Dedifferentiated amniotic fluid mesenchymal stem cell (primary cell): ENCODE data around the gene RFT1.
A peak's percentile ranks its signal among the peaks of the same experiment; 100 is the strongest.

Experiments used
- DNase-seq: peaks from one replicate; pipeline ENCODE4 v3.0.0-alpha.2; 2016; ENCODE audit errors: extremely low spot score

RFT1 gene

DNA sequence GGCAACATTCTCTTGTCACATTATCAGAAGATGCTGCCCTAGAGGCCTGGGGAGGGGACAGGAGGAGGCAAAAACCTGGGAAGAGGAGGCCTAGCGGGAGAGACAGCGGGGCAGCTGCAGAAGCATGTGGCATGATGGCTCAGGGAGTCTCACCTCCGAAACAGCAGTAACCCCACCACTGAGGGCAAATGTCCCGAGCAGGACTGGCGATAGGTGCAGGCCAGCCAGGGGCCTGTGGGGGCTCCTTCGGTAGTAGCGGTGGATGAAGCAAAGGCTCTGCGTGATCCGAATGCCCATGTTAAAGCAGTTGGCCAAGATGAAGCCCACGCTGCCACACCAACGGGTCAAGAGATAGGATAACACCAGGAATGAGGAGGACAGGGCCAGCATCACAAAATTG lies 38.0 kb downstream of the RFT1 start:
- no peak for DNase-seq

DNA sequence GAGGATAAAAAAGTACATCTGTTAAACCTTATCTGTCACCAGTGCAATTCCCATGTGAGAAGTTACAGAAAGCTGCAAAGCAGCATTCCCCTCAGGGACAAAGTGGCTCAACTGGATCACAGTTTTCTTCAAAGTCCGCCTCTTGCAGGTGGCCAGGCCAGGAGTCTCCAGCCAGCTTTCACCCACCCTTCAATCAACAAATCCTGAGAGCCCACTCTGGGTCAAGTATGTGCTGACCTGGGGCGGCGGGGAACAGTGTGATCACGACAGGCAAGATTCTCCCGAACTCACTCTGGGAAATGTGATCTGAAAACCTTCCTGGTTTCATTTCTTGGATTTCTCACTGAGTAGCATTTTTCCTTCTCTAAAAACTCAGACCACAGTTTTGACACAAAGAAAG lies 39.2 kb downstream of the RFT1 start:
- DNase-seq, result no peak

DNA sequence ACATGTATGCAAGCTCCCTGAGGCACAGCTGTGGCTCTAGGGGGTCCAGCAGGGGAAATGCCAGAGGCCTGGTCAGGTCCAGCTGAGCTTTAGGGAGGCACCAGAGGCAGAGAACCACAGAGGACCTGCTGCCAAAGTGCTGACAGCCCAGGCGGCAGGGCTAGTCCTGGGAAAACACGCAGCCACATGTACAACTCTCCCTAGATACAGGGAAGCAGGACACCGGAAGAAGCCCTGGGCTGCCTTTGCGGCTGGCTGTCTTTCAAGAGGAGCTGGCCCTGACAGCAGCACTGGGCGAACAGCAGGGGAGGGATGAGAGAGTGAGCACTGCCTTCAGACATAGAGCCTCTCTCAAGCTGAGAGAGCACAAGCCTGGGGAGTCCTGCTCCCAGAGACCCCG lies 40.7 kb downstream of the RFT1 start:
- no peak for DNase-seq

DNA sequence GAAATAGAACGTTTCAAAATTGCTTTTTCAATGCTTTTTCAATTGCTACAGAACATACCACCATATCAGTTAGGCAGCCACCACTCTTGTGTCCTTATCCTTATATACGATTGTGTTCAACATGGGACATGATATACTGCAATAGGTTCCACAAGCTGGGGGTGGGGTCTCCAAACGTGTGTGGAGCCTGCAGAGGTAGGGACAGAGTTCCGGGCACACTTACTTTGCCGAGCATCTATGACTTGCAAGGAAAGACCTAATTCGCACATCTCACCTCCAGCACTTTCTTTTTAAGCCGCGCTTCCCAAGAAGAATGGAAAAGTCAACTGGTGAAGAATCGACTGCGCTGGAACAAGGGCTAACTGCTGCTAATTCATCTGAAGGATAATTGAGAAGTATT lies 44.8 kb downstream of the RFT1 start:
- DNase-seq, result no peak

DNA sequence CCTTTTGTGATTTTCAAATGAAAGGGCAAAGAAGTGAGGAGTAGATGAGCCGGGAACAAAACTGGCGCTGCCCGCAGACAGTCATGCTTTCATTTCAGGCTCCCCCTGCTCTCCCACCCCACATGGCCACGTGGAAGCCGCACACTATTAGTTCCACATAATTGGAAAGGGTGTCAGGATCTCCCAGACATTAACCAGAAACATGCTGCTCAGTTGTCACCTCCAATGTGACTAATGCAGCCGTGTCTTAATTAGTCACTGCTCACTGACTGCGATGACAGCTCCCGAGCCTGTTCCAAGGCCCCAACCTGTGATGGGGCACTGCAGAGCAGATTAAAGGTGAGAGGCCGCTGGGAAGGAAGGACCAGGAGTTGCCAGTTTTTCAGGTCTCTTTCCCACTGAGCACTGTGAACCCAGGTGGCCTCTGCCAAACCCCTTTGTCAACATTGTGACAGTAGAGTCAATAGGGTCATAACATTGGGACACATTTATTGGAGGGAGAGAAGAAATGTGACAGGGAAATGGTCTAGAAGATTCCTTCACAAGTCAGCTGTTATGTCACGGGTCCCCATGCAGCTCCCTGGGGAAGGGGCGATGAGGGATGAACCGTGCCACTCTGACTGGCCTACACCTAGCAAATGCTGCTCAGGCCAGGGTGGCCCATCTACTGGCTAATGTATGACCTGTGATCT lies 45.8 kb downstream of the RFT1 start:
- DNase-seq, result no peak

DNA sequence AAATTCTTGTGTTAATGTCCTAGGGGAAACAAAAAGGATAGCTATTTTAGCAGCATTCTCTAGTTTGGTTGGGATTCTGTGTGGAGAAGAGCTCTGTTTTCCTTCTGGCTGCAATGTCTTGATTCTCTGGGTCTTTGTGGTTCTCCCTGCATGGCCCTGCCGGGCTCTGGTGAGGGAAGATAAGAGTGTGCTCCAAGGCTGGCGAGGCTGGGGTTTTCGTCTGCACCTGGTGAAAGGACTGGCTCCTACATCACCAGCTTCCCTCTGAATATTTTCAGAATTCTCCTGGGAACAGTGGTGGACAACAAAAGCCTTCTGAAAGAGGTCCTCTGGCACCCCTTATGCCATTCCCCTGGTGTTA lies 46.3 kb downstream of the RFT1 start:
- DNase-seq, result no peak

DNA sequence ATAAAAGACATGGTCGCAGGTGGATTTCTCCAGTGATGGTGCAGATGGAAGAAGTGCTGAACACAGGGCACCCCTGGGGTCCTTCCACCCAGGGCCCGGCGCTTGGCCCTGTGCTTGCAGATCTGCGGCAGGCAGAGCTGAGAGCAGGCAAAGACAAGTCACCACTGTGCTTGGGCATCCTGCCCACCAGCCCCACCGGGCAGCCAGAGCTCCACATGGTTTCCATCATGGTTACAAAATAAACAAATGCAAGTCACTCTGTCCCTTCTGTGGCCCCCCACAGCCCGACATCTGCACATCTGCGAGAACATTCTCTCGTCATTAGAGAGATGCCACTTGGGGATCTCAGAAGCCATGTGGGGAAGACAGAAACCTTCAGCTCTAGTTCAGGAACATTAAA lies 46.7 kb downstream of the RFT1 start:
- DNase-seq, result peak; percentile 22

DNA sequence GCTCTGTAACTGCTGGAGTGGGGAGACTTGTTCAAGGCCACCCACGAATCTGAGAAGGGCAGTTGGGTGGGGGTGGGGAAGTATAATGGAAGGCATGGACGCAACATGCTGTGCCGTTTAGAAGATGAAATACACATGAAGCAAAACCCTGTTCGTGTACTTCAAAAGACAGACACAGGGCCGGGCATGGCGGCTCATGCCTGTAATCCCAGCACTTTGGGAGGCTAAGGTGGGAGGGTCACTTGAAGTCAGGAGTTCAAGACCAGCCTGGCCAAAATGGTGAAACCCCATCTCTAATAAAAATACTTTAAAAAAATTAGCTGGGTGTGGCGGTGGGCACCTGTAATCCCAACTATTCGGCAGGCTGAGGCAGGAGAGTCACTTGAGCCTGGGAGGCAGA lies 47.5 kb downstream of the RFT1 start:
- DNase-seq, result no peak

DNA sequence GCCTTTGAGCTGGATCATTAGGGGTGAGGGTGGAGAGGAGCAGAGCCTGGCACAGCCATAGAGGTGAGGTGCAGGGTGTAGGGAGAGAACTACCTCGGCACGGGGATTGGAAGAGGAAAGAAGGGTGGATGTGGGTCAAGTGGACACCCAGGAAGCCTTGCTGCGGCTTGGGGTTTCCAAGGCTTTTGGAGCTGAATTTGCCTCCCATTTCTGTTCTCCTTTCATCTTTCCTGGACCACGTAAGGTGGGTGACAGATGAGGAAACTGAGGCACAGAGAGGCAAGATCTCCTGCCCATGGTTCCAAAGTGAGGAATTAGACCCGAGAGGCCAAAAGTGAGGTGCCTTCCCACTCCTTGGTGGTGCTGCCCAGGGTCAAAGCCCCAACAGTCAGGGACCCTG lies 48.9 kb downstream of the RFT1 start:
- DNase-seq, result no peak

DNA sequence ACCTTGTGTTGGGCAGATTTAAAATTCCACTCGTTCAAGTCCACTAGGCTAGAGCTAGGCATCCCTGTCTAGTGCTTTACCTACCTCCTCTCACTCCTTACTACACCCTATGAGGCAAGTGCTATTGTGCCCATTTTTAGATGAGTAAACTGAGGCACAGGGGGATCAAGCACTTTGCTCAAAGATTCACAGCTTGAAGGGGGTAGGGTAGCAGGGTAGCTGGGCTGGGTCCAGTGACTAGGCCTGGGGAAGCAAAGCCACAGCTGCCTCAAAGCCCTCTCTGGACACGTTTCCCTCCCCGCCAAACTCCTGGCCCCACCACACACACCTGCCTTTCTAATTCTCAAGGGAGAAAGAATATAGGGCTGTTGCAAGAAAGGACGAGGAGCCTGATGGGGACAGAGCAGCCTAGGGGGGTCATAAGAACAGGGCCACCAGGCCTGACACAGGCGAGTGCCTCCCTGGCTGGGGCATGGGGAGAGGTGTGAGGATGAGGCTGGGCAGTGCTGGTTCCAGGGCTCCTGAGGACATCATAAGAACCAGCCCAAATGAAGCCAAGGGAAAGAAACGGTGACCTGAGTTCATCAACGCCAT lies 49.5 kb downstream of the RFT1 start:
- DNase-seq, result no peak

DNA sequence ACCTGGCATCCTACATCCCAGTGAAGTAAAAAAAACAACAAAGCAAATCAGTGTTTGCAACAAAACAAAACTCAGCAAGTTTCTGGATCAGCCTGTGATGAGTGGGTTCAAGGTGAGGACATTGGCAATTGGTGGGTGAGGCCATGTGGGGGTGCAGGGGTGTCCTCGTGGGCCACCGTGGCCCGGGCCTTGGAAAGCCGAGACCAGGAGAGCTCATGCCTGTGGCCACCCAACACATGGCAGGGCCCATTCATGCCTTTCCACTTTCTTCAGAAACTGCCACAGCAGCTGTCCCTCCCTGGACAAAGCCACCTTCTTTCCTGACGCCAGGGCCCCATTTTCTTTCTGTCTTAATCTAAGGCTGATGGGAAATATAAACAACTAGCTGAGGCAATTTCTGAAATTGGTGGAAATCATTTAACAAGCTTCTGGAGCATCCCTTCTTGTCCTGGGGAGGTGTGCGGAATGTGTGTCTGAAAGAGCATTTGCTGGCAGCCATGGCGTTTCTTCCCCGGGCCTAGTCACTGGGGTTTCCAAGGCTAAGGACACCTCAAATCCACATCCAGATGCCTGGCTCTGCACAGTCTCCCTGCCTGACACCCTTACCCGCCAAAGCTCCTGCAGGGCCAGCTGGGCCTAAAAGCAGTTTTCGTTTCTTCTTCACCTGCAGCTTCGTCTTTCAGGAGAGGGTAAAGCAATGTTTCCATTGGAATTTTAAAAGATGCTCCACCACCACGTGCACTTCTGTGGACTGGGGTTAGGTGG lies 50.3 kb downstream of the RFT1 start:
- DNase-seq, result no peak

DNA sequence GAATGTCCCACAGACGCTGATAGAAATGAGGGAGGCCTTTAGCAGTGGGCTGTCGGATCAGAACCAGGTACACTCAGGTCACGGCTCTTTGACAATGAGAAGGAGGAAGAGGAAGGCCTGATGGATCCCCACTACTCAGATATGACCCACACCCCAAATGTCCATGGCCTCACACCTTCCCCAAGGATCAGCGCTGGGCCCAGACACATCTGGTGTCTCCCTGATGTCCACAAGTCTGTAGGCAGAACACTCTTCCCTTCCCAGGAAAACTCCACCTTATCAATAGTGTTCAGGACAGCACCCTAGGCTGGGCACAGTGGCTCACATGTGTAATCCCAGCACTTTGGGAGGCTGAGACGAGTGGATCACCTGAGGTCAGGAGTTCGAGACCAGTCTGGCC lies 51.1 kb downstream of the RFT1 start:
- no peak for DNase-seq

DNA sequence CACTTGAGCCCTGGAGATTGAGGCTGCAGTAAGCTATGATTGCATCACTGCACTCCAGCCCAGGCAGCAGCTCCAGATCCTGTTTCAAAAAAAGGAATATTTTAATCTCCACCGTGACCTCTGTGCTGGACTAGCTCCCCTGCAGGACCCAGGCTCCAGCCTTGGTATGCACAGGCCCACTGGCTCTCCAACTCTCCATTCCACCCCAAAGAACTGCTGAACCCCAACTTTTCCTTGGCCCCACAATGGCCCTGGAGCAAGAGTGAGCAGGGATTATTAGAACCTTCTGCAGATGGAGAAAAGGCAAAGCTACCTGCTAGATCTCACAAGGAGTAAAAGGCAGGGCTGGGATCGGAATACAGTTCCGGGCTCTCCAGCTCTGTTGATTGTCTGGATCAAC lies 51.6 kb downstream of the RFT1 start:
- no peak for DNase-seq

DNA sequence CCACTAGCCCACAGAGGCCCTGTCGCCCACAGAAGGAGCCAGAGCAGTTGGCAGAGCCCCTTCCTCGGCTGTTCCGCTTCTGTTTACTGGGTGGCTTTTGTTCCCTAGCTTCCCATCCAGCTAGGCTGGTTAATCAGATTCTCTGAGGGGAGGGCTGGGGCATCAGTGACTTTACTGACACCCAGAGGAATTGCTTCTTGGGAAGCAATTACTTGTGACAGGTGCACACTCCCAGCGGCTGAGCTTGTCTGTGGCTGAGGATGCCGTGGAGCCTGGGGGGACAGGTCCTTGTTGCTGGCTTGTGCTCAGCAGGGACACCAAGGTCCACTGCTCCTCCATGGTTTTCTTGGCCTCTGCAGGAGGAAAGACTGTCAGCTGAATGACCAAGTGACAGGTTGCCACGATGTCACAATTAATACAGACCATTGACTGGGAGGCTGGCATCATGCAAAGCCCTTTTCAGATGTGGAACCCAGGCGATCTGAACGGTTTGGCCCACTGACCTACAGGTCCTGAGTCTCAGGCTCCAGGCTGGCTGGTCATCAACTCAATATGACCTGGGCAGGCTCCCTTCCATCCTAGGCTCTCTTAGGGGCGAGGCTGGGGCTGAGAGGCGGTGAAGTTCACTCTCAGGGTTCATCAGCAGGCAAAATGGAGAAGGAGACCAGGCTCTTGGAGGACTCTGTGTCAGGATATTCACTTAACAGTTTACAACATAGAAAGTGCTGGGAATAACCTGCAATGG lies 52.6 kb downstream of the RFT1 start:
- DNase-seq, result no peak

DNA sequence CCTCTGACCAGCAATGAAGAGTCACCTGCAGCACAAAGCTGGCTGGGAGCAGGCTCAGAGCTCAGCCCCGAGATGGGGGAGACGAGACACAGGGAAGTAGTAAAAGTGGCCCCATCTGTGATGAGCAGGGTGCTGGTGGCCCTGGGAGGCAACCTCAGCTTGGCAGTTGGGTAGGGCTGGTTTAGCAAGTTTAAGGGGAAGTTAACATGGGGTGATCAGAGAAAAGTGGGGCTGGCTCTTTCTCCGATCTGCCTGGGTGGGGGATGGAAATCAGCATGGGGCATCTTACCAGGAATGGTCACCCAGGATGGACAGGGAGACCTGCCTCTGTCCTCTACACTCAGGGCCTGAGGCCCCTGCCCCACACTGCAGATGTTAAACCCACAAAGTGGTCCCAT lies 54.5 kb downstream of the RFT1 start:
- no peak for DNase-seq

DNA sequence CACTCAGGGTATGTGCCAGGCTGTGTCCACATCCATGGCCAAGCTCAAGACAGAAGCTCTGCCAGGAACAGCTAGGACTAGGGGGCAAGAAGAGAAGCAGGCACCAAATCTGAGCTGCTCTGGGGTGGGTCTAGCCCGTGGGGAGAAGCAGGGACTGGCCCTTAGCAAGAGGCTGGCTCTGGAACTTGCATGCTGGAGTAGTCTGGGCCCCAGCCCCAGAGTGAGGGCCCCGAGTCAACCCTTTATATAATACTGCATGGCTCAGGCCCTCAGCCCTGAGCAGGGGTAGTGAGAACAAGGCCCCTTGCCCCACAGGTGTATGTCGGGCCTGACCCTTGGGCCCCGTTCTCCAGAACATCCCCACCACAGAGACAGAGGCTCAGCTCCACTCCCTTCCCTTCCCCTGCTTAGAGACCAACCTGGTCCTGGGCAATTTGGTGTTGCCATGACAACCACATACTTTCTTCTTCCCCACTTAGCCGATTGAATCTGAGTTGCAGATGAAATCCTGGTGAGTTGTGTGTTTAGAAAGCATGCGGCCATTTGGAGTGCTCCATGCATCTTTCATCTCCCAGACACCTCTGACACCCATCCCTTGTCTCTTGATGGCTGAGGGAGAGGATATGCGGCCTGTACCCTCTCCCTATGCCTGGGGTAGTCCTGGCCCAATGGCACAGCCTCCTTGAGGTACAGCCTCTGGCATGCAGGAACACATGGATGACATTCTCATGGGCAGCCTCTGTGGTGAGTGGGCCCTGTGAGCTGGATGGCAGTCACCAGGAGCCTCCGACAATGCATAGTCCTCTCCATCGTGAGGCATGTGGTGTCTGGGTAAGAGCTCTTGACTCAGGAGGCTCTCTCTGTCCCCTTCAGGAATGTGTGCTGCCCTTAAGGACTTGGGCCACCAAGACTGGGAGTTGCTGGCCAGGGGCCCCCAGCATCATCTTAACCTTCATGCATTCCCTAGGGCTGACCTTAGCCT lies 55.2 kb downstream of the RFT1 start:
- DNase-seq, result no peak

DNA sequence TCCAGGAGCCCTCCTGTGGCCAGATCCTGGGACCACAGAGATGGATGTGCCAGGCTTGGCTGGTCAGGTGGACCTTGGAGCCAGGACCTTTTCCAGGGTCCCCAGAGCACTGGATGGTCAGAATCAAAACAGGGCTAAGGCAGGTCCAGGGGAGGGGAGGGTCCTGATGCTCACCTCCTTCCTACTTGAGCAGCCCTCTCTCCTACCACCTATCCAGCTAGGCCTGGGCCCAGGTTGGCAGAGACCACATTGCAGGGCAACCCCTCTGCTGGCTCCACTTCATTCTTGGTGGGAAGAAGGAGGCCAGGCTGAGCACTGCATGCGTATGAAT lies 55.9 kb downstream of the RFT1 start:
- DNase-seq, result no peak

DNA sequence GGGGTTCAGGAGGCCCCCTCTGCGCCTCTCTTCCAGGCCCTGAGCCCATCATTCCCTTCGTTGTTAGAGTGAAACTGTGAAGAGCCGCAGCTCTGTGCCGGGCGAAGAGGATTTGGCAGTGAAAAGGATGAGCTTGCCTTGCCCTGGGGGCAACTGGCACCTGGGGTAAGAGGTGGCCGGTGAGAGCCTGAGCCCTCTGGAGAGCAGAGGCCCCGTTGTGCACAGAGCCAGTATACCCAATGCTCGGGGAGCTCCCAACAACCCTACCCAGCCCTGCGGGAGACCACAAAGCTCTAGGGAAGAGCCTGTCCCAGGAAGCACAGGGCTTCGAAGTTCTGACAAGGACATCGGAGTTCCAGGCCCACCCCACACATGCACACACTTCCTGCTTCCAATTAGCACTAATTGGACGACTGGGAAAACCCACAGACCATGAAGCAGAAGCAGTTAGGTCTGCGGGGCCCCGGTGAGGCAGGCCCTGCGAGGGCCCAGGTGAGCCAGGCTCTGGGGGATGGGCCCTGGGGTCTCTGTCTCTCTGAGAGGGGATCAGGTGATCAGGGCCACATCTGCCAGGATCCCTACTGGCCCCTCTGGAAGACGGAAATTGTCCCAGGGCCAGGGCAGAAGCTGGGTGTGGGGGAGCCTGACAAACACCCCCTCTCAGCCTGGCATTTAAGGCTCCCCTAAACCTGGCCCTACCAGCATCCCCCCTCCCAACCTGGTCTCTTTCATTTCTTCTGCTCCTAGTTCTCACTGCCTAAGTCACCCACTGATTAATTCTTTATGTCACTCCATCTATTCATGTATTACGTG lies 56.5 kb downstream of the RFT1 start:
- no peak for DNase-seq

DNA sequence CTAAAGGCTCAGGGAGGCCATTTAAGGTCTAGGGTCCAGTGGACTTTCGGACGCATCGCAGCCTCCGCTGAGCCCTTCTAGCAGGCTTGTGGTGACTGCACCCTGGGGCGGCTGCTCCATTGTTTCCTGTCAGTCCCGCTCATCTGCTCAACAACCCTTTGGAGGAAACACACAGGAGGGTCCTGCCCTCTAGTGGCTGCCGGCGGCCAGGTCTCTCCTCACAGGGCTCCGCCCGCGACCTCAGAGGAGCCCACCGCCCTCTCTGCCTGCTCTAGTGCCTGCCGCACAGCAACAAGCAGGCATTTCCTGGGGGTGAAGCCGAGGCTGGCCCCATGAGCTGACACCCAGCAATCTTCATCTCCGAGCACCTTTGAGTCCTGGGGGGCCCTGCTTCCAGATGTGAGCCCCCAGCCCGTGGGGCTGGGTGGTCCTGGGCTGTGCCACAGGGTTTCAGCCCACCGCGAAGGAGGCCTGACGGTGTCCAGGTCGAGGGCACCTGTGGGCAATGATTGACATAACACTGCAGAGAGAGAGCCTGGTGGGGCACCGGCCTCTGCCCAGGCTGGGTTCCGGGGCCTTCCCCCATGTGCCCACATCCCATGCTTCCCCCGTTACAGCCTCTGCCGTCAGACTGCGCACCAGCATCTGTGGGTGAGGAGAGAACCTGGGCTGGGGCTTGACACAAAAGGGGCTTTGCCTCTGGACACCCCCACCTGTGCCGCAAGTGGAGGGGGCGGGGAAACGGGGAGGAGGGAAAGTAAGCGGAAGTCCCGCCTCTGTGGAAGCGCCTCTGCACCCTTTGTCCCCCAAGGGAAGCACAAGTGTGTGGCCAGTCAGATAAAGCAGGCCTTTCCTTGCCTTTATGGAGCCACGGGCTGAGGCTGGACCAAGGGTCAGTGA lies 57.3 kb downstream of the RFT1 start:
- DNase-seq, result peak; percentile 34
